ENCODE measurements around the gene FAM98B. TPM values are rescaled to one million over a fixed set of nuclear protein-coding genes. Genes with fewer than 3 reads are reported as not detected.

Gene FAM98B
- polyA plus RNA-seq, 1 of the 3 experiments (the other 2 are of a cell fraction): 5.7 TPM

DNA sequence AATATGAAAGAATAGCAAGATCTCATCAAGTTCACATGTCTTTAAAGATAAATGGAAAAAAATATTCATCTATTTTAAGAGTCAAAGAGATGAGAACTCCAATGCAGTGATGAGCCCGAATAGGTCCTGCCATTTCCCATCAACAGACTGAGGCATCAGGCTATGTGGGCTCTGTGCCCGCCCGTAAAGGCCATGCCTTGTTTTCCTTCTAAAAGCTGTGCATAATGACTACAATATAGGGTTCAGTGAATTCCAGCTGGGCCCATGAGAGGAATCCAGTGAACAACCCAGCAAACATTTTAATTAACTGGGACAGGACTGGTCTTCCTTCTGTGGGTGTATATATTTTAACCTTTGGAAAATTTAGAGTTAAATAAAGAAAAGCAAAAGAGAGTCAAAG lies 66.1 kb downstream of the FAM98B start:
- TF ChIP-seq TAF1 (IDR thresholded peaks at IDR 0.05; ENCODE audit: borderline replicate concordance, low read depth, low read length): no peak
- TF ChIP-seq NRF1 (IDR thresholded peaks at IDR 0.05; ENCODE audit: low read depth, low read length): no peak
- no peak for TF ChIP-seq YY1 (IDR thresholded peaks at IDR 0.05; ENCODE audit: low read depth)
- no peak for TF ChIP-seq MXI1 (IDR thresholded peaks at IDR 0.05; ENCODE audit: low read depth, low read length)
- TF ChIP-seq POLR2AphosphoS5 (IDR thresholded peaks at IDR 0.05; ENCODE audit: low read depth, low read length): no peak
- TF ChIP-seq FOXM1 (IDR thresholded peaks at IDR 0.05; ENCODE audit: low read depth): no peak
- TF ChIP-seq, protein P1, sequence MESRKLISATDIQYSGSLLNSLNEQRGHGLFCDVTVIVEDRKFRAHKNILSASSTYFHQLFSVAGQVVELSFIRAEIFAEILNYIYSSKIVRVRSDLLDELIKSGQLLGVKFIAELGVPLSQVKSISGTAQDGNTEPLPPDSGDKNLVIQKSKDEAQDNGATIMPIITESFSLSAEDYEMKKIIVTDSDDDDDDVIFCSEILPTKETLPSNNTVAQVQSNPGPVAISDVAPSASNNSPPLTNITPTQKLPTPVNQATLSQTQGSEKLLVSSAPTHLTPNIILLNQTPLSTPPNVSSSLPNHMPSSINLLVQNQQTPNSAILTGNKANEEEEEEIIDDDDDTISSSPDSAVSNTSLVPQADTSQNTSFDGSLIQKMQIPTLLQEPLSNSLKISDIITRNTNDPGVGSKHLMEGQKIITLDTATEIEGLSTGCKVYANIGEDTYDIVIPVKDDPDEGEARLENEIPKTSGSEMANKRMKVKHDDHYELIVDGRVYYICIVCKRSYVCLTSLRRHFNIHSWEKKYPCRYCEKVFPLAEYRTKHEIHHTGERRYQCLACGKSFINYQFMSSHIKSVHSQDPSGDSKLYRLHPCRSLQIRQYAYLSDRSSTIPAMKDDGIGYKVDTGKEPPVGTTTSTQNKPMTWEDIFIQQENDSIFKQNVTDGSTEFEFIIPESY (IDR thresholded peaks at IDR 0.05; ENCODE audit: borderline replicate concordance, low read depth): no peak
- no peak for TF ChIP-seq NFIC (IDR thresholded peaks at IDR 0.05; ENCODE audit: borderline replicate concordance)
- no peak for TF ChIP-seq RCOR1 (IDR thresholded peaks at IDR 0.05; ENCODE audit: low read length)
- TF ChIP-seq, protein P2, sequence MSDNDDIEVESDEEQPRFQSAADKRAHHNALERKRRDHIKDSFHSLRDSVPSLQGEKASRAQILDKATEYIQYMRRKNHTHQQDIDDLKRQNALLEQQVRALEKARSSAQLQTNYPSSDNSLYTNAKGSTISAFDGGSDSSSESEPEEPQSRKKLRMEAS (IDR thresholded peaks at IDR 0.05; ENCODE audit: low read depth): no peak
- TF ChIP-seq, protein P3, sequence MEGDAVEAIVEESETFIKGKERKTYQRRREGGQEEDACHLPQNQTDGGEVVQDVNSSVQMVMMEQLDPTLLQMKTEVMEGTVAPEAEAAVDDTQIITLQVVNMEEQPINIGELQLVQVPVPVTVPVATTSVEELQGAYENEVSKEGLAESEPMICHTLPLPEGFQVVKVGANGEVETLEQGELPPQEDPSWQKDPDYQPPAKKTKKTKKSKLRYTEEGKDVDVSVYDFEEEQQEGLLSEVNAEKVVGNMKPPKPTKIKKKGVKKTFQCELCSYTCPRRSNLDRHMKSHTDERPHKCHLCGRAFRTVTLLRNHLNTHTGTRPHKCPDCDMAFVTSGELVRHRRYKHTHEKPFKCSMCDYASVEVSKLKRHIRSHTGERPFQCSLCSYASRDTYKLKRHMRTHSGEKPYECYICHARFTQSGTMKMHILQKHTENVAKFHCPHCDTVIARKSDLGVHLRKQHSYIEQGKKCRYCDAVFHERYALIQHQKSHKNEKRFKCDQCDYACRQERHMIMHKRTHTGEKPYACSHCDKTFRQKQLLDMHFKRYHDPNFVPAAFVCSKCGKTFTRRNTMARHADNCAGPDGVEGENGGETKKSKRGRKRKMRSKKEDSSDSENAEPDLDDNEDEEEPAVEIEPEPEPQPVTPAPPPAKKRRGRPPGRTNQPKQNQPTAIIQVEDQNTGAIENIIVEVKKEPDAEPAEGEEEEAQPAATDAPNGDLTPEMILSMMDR (IDR thresholded peaks at IDR 0.05): no peak
- no peak for TF ChIP-seq FOXJ3 (CRISPR knock-in tag; IDR thresholded peaks at IDR 0.05)
- TF ChIP-seq EP300 (IDR thresholded peaks at IDR 0.05; ENCODE audit: borderline replicate concordance in 1 of 2, low read depth in 1 of 2, low read length in 1 of 2): no peak
- TF ChIP-seq, protein P4, sequence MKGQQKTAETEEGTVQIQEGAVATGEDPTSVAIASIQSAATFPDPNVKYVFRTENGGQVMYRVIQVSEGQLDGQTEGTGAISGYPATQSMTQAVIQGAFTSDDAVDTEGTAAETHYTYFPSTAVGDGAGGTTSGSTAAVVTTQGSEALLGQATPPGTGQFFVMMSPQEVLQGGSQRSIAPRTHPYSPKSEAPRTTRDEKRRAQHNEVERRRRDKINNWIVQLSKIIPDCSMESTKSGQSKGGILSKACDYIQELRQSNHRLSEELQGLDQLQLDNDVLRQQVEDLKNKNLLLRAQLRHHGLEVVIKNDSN (IDR thresholded peaks at IDR 0.05; ENCODE audit: borderline replicate concordance, low read depth): no peak
- no peak for TF ChIP-seq ELF1 (IDR thresholded peaks at IDR 0.05)
- TF ChIP-seq EZH2phosphoT487 (IDR thresholded peaks at IDR 0.05; ENCODE audit: borderline replicate concordance, low read depth): no peak
- no peak for TF ChIP-seq JUND (IDR thresholded peaks at IDR 0.05)
- TF ChIP-seq, protein P5, sequence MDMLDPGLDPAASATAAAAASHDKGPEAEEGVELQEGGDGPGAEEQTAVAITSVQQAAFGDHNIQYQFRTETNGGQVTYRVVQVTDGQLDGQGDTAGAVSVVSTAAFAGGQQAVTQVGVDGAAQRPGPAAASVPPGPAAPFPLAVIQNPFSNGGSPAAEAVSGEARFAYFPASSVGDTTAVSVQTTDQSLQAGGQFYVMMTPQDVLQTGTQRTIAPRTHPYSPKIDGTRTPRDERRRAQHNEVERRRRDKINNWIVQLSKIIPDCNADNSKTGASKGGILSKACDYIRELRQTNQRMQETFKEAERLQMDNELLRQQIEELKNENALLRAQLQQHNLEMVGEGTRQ (IDR thresholded peaks at IDR 0.05; ENCODE audit: borderline replicate concordance, low read depth, low read length): no peak
- TF ChIP-seq RAD21 (IDR thresholded peaks at IDR 0.05; ENCODE audit: low read length): no peak
- TF ChIP-seq SIN3A (IDR thresholded peaks at IDR 0.05; ENCODE audit: borderline replicate concordance, low read depth, low read length): no peak
- Histone ChIP-seq H3K9me3 (no peaks in the 10 kb centered on the region), H3K4me1 (ENCODE audit: control insufficient read depth in 1 of 2, insufficient read depth in 2 of 2, low read depth in 1 of 2, low read length in 1 of 2) (peaks cover 1 to 5% of the 10 kb centered on the region in 2 experiments; a peak in 3 of 4 replicates), H2AFZ (ENCODE audit: low read depth) (no peak overlapping the region), H3K4me2 (no peak overlapping the region), H3K27ac (ENCODE audit: low read depth in 2 of 2, low read length in 1 of 2) (no peak overlapping the region), H3K9me2 (no peaks in the 10 kb centered on the region), H3K4me3 (ENCODE audit: low read depth in 2 of 2, low read length in 1 of 2) (no peak overlapping the region), H3K36me3 (replicated peaks in 1 of 2; ENCODE audit: control insufficient read depth in 1 of 2, insufficient read depth in 2 of 2, low read length in 1 of 2) (no peaks in the 10 kb centered on the region), H3K79me2 (ENCODE audit: insufficient read depth) (no peaks in the 10 kb centered on the region; the same call in 1 of the 2 replicates), H3K9ac (no peak overlapping the region), H4K20me1 (ENCODE audit: insufficient read depth) (no peaks in the 10 kb centered on the region), H3K27me3 (ENCODE audit: insufficient read depth) (no peaks in the 10 kb centered on the region), H3F3A (replicated peaks; ENCODE audit: insufficient read depth) (no peaks in the 10 kb centered on the region)
- ChIA-PET POLR2A (no interaction called here), CTCF (interaction anchor here (0.7 to 3.7 kb wide), 3 partner anchors 10 to 164 kb away, joined by 3 to 15 read pairs (median 5); no protein-coding TSS in a partner anchor)
- WGBS (ENCODE audit: low lambda C conversion rate): 72% methylated on average over 3 of the region's 3 CpGs
- DNase-seq: no peak

Data from SK-N-SH (cell line).